Right lobe of liver (tissue), 6 donors: ENCODE measurements around the gene RALGAPA2. TPM values are rescaled to one million over a fixed set of nuclear protein-coding genes. Genes with fewer than 3 reads are reported as not detected.

ENCODE experiments used
- ATAC-seq, 4 donors: fragments of 200-7000 bp; cut with Tn5 transposase; one replicate each; pipeline ENCODE4 v1.9.1; 2020; ENCODE audit warnings: mild to moderate bottlenecking in 4 of 4, moderate library complexity in 4 of 4
- DNase-seq, 3 donors: peaks; one replicate each; pipeline ENCODE4 v3.0.0-alpha.2; 2020
- H3K27ac ChIP-seq, 3 donors: fragments of 200-600 bp; one replicate each; pipeline ENCODE4 v1.8.0; 2022
- H3K27me3 ChIP-seq, 2 donors: fragments of 200-600 bp; one replicate each; pipeline ENCODE4 v1.8.0; 2022
- H3K36me3 ChIP-seq, 4 donors: fragments of 200-600 bp; sonication (generic) in 1 of 4; one replicate each; pipeline versions ENCODE4 v1.5.1 to v1.8.0; 2017 to 2022; ENCODE audit warnings: control low read depth in 1 of 4
- H3K4me1 ChIP-seq, 4 donors: fragments of 200-600 bp; sonication (generic) in 1 of 4; one replicate each; pipeline versions ENCODE4 v1.5.1 to v1.8.0; 2017 to 2022; ENCODE audit warnings: control low read depth in 1 of 4
- H3K4me3 ChIP-seq, 3 donors: fragments of 200-600 bp; one replicate each; pipeline ENCODE4 v1.8.0; 2022
- H3K9me3 ChIP-seq, 4 donors: fragments of 200-600 bp; sonication (generic) in 1 of 4; one replicate each; pipeline versions ENCODE4 v1.5.1 to v1.8.0; 2017 to 2022; ENCODE audit warnings: control low read depth in 1 of 4
- POLR2A ChIP-seq: fragments of 450-650 bp; IDR thresholded peaks from one replicate; pipeline ENCODE4 v1.6.1; 2017; ENCODE audit warnings: antibody characterized with exemption, mild to moderate bottlenecking
- WGBS: methylation state at CpG from one replicate; pipeline ENCODE4 v1.1.6; 2018; ENCODE audit warnings: low coverage, low lambda C conversion rate; ENCODE audit not compliant: insufficient coverage; ENCODE audit errors: missing lambda C conversion rate; 5-methylcytosine and 5-hydroxymethylcytosine counted together
- intact Hi-C, 2 donors: fragments of 100-400 bp; cut with DNase I; formaldehyde crosslinking; loops; one replicate each; pipeline versions ENCODE4 v1.11.2 to v1.14.1; 2022
- total RNA-seq, 6 experiments: library from RNA; depleted of rRNA in 2 of 6; stranded (reverse); fragments of >200 nt in 2 of 6; fragmentation: NEBNext Ultra II Directional in 3 of 6; extraction: Animal tissue kit (Norgen Biotek cat#: 25700) in 3 of 6; gene quantifications; one replicate each; pipeline versions ENCODE4 v1.1.0 to v1.2.4, GENCODE V29; 2016 to 2023
- TF ChIP-seq, protein P1 (sequence below), 4 donors: fragments of 200-600 bp in 3 of 4; fragments of 450-650 bp in 1 of 4; IDR thresholded peaks; one replicate each; pipeline versions ENCODE4 v1.5.1 to v1.8.0; 2016 to 2022; ENCODE audit warnings: antibody characterized with exemption in 4 of 4, mild to moderate bottlenecking in 2 of 4
- donor health status: DM: no; HTN: yes; CAD: no.
- donor health status: DM: no; HTN: no; CAD: no.
- donor health status: DM: no; HTN: no; CAD: no.
- donor health status: DM: no; HTN: yes; CAD: no.
- donor health status: DM: no; HTN: yes; CAD: no.

Gene RALGAPA2
- total RNA-seq, 6 experiments from 2014 or later, result 38.3 to 76.7 (median 62.7) TPM

DNA sequence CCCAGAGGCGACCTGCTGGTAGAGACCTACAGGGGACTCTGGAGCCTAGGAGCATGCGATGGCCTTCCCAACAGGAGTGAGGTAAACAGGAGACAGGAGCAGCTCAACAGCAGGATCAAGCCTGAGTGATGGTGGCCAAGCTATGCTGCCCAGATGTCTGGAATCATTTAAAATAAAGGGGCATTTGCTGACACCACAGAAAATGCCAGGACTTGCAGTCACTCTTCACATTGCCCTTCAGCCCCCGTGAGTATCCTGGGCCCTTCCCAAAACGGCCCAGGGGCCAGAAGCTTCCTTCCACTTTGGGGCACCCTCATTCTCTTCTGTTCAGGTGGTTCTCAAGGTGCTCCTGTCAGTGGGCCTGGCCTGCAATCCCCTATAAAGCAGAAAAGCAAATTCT, 321.3 kb downstream of the RALGAPA2 start:
- H3K27ac ChIP-seq, result no peak overlapping the region
- H3K9me3 ChIP-seq, result no peaks in the 10 kb centered on the region
- H3K4me3 ChIP-seq, result no peak overlapping the region
- no peak for DNase-seq
- no peaks in the 10 kb centered on the region for H3K27me3 ChIP-seq
- no peak for ATAC-seq
- TF ChIP-seq POLR2A, result no peak
- TF ChIP-seq, protein P1, sequence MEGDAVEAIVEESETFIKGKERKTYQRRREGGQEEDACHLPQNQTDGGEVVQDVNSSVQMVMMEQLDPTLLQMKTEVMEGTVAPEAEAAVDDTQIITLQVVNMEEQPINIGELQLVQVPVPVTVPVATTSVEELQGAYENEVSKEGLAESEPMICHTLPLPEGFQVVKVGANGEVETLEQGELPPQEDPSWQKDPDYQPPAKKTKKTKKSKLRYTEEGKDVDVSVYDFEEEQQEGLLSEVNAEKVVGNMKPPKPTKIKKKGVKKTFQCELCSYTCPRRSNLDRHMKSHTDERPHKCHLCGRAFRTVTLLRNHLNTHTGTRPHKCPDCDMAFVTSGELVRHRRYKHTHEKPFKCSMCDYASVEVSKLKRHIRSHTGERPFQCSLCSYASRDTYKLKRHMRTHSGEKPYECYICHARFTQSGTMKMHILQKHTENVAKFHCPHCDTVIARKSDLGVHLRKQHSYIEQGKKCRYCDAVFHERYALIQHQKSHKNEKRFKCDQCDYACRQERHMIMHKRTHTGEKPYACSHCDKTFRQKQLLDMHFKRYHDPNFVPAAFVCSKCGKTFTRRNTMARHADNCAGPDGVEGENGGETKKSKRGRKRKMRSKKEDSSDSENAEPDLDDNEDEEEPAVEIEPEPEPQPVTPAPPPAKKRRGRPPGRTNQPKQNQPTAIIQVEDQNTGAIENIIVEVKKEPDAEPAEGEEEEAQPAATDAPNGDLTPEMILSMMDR (IDR thresholded peaks at IDR 0.05), result no peak
- WGBS, result 100% methylated on average over 1 of the region's 4 CpGs
- no peaks in the 10 kb centered on the region for H3K4me1 ChIP-seq
- peaks cover 0 to 28% (median 10%) of the 10 kb centered on the region in 4 donors for H3K36me3 ChIP-seq
- intact Hi-C loops, result no loop called here

DNA sequence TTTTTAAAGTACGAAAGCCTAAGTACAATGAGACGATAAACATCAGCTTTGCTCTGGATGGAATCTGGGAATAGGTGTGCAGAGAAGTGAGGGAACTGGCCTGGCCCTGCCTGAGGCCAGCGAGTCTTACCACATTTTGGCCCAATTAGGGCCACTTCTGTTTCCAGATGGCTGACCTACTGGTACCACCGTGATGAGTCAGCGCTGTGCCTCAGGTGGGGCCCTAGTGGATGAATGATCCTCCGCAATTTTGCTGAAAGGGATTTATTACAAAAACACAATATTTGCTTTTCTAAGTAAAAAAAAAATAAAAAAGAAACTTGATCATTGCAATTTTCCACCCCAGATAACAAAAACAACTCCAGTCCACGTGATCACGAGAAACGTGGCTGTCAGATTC, 322.1 kb downstream of the RALGAPA2 start:
- Histone ChIP-seq H3K9me3 (no peaks in the 10 kb centered on the region), H3K36me3 (peaks cover 0 to 28% (median 8%) of the 10 kb centered on the region in 4 donors), H3K4me1 (no peaks in the 10 kb centered on the region), H3K27ac (no peak overlapping the region), H3K4me3 (no peak overlapping the region), H3K27me3 (no peaks in the 10 kb centered on the region)
- DNase-seq, result no peak
- intact Hi-C loops, result no loop called here
- 89% methylated on average over 8 of the region's 9 CpGs for WGBS
- ATAC-seq, result no peak
- TF ChIP-seq, protein P1 (IDR thresholded peaks at IDR 0.05), result no peak
- no peak for TF ChIP-seq POLR2A

DNA sequence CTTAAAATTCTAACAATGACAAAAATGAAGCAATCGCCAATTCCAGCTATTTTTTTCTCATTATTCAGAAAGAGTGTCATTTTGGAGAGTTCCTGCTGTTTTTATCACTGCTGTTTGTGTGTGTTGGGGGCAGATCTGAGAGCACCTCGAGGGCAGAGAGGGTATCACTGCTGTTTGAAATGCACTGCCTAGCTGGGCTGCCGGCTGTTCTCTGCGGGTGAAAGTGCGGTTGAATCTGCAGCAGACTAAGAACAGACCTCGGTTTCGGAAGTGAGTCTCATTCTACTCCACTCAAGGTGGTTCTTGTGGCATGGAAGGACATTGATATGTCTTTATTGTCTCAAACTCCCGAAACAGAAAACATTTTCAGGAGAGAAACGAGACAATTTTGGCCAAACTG, 326.3 kb downstream of the RALGAPA2 start:
- no peak overlapping the region for H3K27ac ChIP-seq
- no peak overlapping the region for H3K4me3 ChIP-seq
- ATAC-seq (no peak), DNase-seq (no peak)
- H3K36me3 ChIP-seq, result peaks cover 0 to 7% (median 0%) of the 10 kb centered on the region in 4 donors
- no peaks in the 10 kb centered on the region for H3K9me3 ChIP-seq
- H3K4me1 ChIP-seq, result no peaks in the 10 kb centered on the region
- intact Hi-C loops, result no loop called here
- WGBS, result 45% methylated on average over 9 of the region's 9 CpGs
- no peaks in the 10 kb centered on the region for H3K27me3 ChIP-seq
- no peak for TF ChIP-seq POLR2A
- TF ChIP-seq, protein P1 (IDR thresholded peaks at IDR 0.05), result no peak

DNA sequence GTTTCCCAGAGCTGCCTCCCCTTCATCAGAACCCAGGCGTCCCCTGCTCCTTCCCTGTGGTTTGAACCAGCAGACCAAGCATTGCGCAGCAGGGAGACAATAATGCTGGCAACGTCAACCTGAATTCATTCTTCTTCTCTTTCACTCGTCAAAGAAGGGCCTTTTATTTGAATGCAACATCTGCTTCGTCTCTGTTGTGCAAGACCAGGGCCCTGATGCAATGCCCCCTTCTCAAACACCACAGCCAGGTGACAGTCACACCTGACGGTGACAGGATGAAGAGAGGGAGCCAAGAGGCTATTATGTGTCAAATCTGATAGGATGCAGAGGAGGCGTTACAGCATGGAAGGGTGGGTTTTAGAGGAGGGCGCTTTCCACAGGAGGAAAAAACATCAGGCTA, 336.6 kb downstream of the RALGAPA2 start:
- H3K4me1 ChIP-seq, result no peaks in the 10 kb centered on the region
- TF ChIP-seq, protein P1 (IDR thresholded peaks at IDR 0.05), result no peak
- TF ChIP-seq POLR2A, result no peak

DNA sequence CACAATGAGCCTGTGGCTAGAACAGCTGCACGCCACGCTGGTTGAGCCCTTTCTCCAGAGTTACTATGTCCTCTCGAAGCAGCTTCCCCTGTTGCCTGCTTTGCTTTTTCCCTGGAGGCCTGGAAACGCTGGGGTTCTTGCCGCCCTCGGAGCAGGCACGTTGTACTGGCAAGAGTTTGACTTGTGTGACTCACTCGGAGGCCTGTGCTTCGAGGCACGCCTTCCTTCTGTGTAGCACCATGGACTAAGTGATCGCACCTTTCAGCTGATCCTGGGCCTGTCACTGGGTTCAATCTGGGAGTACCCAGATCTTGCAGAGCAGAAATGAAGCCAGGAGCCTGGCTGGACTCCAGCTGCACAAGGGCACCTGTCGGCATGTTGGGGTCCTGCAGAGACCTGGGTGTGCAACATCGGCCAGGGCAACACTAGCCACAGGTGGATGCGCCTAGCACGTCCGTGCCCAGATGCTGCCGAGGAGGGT, 339.3 kb downstream of the RALGAPA2 start:
- peaks cover 0 to 9% (median 0%) of the 10 kb centered on the region in 4 donors for H3K4me1 ChIP-seq
- no peak for ATAC-seq
- H3K36me3 ChIP-seq, result no peaks in the 10 kb centered on the region
- no peak overlapping the region for H3K27ac ChIP-seq
- intact Hi-C loops, result no loop called here
- no peaks in the 10 kb centered on the region for H3K9me3 ChIP-seq
- 46% methylated on average over 10 of the region's 17 CpGs for WGBS
- no peak for TF ChIP-seq POLR2A
- TF ChIP-seq, protein P1 (IDR thresholded peaks at IDR 0.05), result no peak
- H3K4me3 ChIP-seq, result no peak overlapping the region
- DNase-seq, result no peak
- H3K27me3 ChIP-seq, result peaks cover 0 to 20% of the 10 kb centered on the region in 2 donors

More for the DNA sequence above, 336.6 kb downstream of the RALGAPA2 start:
- ATAC-seq (no peak), DNase-seq (no peak)
- H3K4me3 ChIP-seq, result no peak overlapping the region
- no peaks in the 10 kb centered on the region for H3K9me3 ChIP-seq
- WGBS, result 34% methylated on average over 8 of the region's 8 CpGs
- H3K27me3 ChIP-seq, result peaks cover 0 to 2% of the 10 kb centered on the region in 2 donors
- H3K36me3 ChIP-seq, result no peaks in the 10 kb centered on the region
- intact Hi-C loops, result no loop called here
- no peak overlapping the region for H3K27ac ChIP-seq
